GM12878 (cell line): ENCODE results near the gene HOXB6. TPM values are rescaled to one million over a fixed set of nuclear protein-coding genes. Genes with fewer than 3 reads are reported as not detected.

ENCODE experiments used
- ATAC-seq: fragments of 200-7000 bp; cut with Tn5 transposase; 3 replicates; pipeline ENCODE4 v1.9.1; 2020; ENCODE audit warnings: mild to moderate bottlenecking, moderate library complexity
- BruUV-seq: library from RNA; stranded (reverse); fragments of 400-500 nt; replicated peaks from 2 replicates; lab custom pipeline; 2021; lab: Mats Ljungman, UMichigan
- CTCF ChIA-PET: fragments of 300-600 bp; sonication (Branson Sonifier 250); formaldehyde crosslinking; extraction: SDS; loops from one replicate; lab custom pipeline; 2021; ENCODE audit warnings: inconsistent platforms; lab: Yijun Ruan, JAX
- POLR2A ChIA-PET: fragments of 350-600 bp; formaldehyde crosslinking; extraction: SDS; loops from one replicate; lab custom pipeline; 2021; ENCODE audit warnings: inconsistent platforms; lab: Charles Lee
- RAD21 ChIA-PET: fragments of 300-600 bp; sonication (Branson Sonifier 250); formaldehyde crosslinking; loops from one replicate; lab custom pipeline; 2023; ENCODE audit warnings: antibody characterized with exemption; ENCODE audit not compliant: unreplicated experiment; lab: Charles Lee
- SMC1A ChIA-PET: fragments of 300-600 bp; sonication (Branson Sonifier 250); formaldehyde crosslinking; loops from one replicate; lab custom pipeline; 2023; ENCODE audit not compliant: unreplicated experiment, uncharacterized antibody; lab: Charles Lee
- DNase-seq: peaks from one replicate; pipeline ENCODE4 v3.0.0-alpha.2; 2011; ENCODE audit warnings: low read depth, low spot score
- FAIRE-seq: peaks from 3 replicates; lab custom pipeline; 2011; peaks lifted over from hg19 to GRCh38; lab: Jason Lieb, UNC
- H2AFZ ChIP-seq: 2 replicates; pipeline ENCODE4 v1.6.0; 2011; ENCODE audit warnings: low read depth, low read length, control low read depth; ENCODE audit not compliant: control insufficient read depth
- H3K27ac ChIP-seq: 2 replicates; pipeline ENCODE4 v1.5.1; 2011; ENCODE audit warnings: control low read depth; ENCODE audit not compliant: control insufficient read depth, insufficient read depth
- H3K27me3 ChIP-seq, 2 experiments: replicated peaks in 1 of 2; 2 replicates each; pipeline versions ENCODE4 v1.6.0 to v1.6.1; 2011; ENCODE audit warnings: low read length in 1 of 2; ENCODE audit not compliant: control insufficient read depth in 2 of 2, insufficient read depth in 2 of 2
- H3K36me3 ChIP-seq, 2 experiments: 2 replicates each; pipeline ENCODE4 v1.5.1; 2011; ENCODE audit warnings: low read length in 1 of 2; ENCODE audit not compliant: control insufficient read depth in 2 of 2, insufficient read depth in 2 of 2
- H3K4me1 ChIP-seq: 2 replicates; pipeline ENCODE4 v1.6.1; 2011; ENCODE audit warnings: mild to moderate bottlenecking, low read length, moderate library complexity, mixed read lengths; ENCODE audit not compliant: control insufficient read depth, insufficient read depth
- H3K4me2 ChIP-seq: 2 replicates; pipeline ENCODE4 v1.6.0; 2011; ENCODE audit warnings: control low read depth; ENCODE audit not compliant: control insufficient read depth, insufficient read depth
- H3K4me3 ChIP-seq: fragments of 200-600 bp; sonication (generic); 2 replicates; pipeline ENCODE4 v1.5.1; 2016
- H3K79me2 ChIP-seq: 2 replicates; pipeline ENCODE4 v1.6.0; 2011; ENCODE audit warnings: low read length; ENCODE audit not compliant: control insufficient read depth, insufficient read depth
- H3K9ac ChIP-seq: 2 replicates; pipeline ENCODE4 v1.8.0; 2011; ENCODE audit warnings: low read length, control low read depth, mixed read lengths; ENCODE audit not compliant: control insufficient read depth, insufficient read depth
- H3K9me3 ChIP-seq: replicated peaks from 3 replicates; pipeline ENCODE4 v1.5.1; 2011; ENCODE audit warnings: mild to moderate bottlenecking, low read length; ENCODE audit not compliant: control insufficient read depth, insufficient read depth
- H4K20me1 ChIP-seq: 2 replicates; pipeline ENCODE4 v1.6.0; 2011; ENCODE audit not compliant: control insufficient read depth, insufficient read depth
- E4F1 ChIP-seq: fragments of 450-650 bp; IDR thresholded peaks from 2 replicates; pipeline ENCODE4 v1.6.1; 2018; ENCODE audit warnings: borderline replicate concordance, mild to moderate bottlenecking; ENCODE audit not compliant: partially characterized antibody
- HDAC6 ChIP-seq: fragments of 200-600 bp; sonication (generic); IDR thresholded peaks from one replicate; pipeline ENCODE4 v1.8.0; 2017; ENCODE audit warnings: antibody characterized with exemption; ENCODE audit not compliant: unreplicated experiment
- IKZF1 ChIP-seq: fragments of 450-650 bp; conservative IDR thresholded peaks from 2 replicates; pipeline ENCODE4 v1.6.1; 2017; ENCODE audit warnings: antibody characterized with exemption, mild to moderate bottlenecking
- JUNB ChIP-seq: IDR thresholded peaks from 2 replicates; pipeline ENCODE4 v1.6.1; 2016; ENCODE audit warnings: antibody characterized with exemption, mild to moderate bottlenecking
- MTA3 ChIP-seq: IDR thresholded peaks from 2 replicates; pipeline ENCODE4 v1.6.1; 2012; ENCODE audit warnings: low read length, inconsistent platforms, borderline replicate concordance
- NFIC ChIP-seq: IDR thresholded peaks from 2 replicates; pipeline ENCODE4 v1.6.1; 2012; ENCODE audit warnings: low read depth, mild to moderate bottlenecking, inconsistent platforms, low read length, moderate library complexity
- RFX5 ChIP-seq: IDR thresholded peaks from 2 replicates; pipeline ENCODE4 v1.6.1; 2011; ENCODE audit warnings: low read depth, low read length, improper control_type of control experiment
- SMAD5 ChIP-seq: IDR thresholded peaks from 2 replicates; pipeline ENCODE4 v1.6.1; 2016; ENCODE audit warnings: antibody characterized with exemption, low read depth
- STAT1 ChIP-seq: fragments of 450-650 bp; conservative IDR thresholded peaks from 2 replicates; pipeline ENCODE4 v1.6.1; 2014; ENCODE audit warnings: antibody characterized with exemption, mild to moderate bottlenecking
- TBL1XR1 ChIP-seq: IDR thresholded peaks from 2 replicates; pipeline ENCODE4 v1.6.1; 2012; ENCODE audit warnings: low read depth, low read length, improper control_type of control experiment
- WRNIP1 ChIP-seq: IDR thresholded peaks from 2 replicates; pipeline ENCODE4 v1.6.1; 2011; ENCODE audit warnings: low read depth, low read length, improper control_type of control experiment, borderline replicate concordance
- YY1 ChIP-seq: IDR thresholded peaks from 2 replicates; pipeline ENCODE4 v1.6.1; 2011; ENCODE audit warnings: low read depth, mild to moderate bottlenecking, low read length
- WGBS: methylation state at CpG from one replicate; pipeline ENCODE4 v1.1.6; 2016; ENCODE audit warnings: low lambda C conversion rate; ENCODE audit not compliant: insufficient replicate concordance, insufficient coverage; ENCODE audit errors: missing lambda C conversion rate; 5-methylcytosine and 5-hydroxymethylcytosine counted together
- in situ Hi-C: fragments of 300-500 bp; cut with MboI; formaldehyde crosslinking; loops from 9 replicates; pipeline ENCODE4 v1.14.3; 2018; ENCODE audit warnings: mixed read lengths
- intact Hi-C: fragments of 100-400 bp; cut with micrococcal nuclease; formaldehyde crosslinking; loops from one replicate; pipeline ENCODE4 v1.14.2; 2022; ENCODE audit not compliant: unreplicated experiment
- polyA plus RNA-seq, 11 experiments: library from polyadenylated mRNA; depleted of rRNA in 4 of 11; unstranded in 6 of 11; stranded (reverse) in 5 of 11; fragments of >200 nt; fragmentation: Nextera tagmentation in 4 of 11; fragmentation: Illumina TruSeq in 1 of 11; extraction: Ambion mirVana in 4 of 11; extraction: Trizol in 1 of 11; gene quantifications; 1 replicate in 1 of 11; 2 replicates in 10 of 11; pipeline versions ENCODE4 v1.2.1 to v1.2.3, GENCODE V29; 2011 to 2016; ENCODE audit warnings: inconsistent platforms in 2 of 11, missing spikeins in 2 of 11, low read depth in 1 of 11
- total RNA-seq, 4 experiments: library from RNA; depleted of rRNA in 3 of 4; stranded (reverse); fragments of >200 nt in 3 of 4; fragmentation: Illumina TruSeq in 1 of 4; extraction: Trizol in 1 of 4; gene quantifications; 2 replicates each; pipeline versions ENCODE4 v1.2.1 to v1.2.3, GENCODE V29; 2013 to 2021
- TF ChIP-seq, protein P1 (sequence below), 3 experiments: IDR thresholded peaks in 2 of 3; conservative IDR thresholded peaks in 1 of 3; 2 replicates each; pipeline ENCODE4 v1.5.1; 2011; ENCODE audit warnings: low read depth in 3 of 3, low read length in 3 of 3, mild to moderate bottlenecking in 3 of 3, control low read depth in 2 of 3, moderate library complexity in 2 of 3, inconsistent platforms in 1 of 3, mixed read lengths in 1 of 3; ENCODE audit not compliant: control insufficient read depth in 2 of 3, insufficient read depth in 1 of 3; ENCODE audit errors: extremely low read depth in 1 of 3
- TF ChIP-seq, protein P2 (sequence below): fragments of 450-650 bp; formaldehyde crosslinking; IDR thresholded peaks from 2 replicates; pipeline ENCODE4 v1.4.0; 2020; ENCODE audit warnings: mild to moderate bottlenecking, moderate library complexity

The HOXB6 gene
- total and polyA plus RNA-seq, 10 of the 15 experiments (the other 5 are each of a cell fraction or from before 2014, with no cell fraction given): 0.04 to 0.51 (median 0.09) TPM; not detected in 2

- H4K20me1 ChIP-seq: no peaks in the 10 kb centered on the region
- H3K4me1 ChIP-seq: peaks cover 17% of the 10 kb centered on the region
- no peak overlapping the region for H3K27ac ChIP-seq
- ChIA-PET POLR2A (interaction anchor here (0.6 kb wide), 2 partner anchors 20 to 693 kb away, joined by 3 to 6 read pairs; no protein-coding TSS in a partner anchor), CTCF (interaction anchor here (0.9 to 1.5 kb wide), 4 partner anchors 8 to 47 kb away, joined by 3 to 6 read pairs (median 3); no protein-coding TSS in a partner anchor), RAD21 (interaction anchor here (0.6 to 1.2 kb wide), 2 partner anchors 144 to 503 kb away, joined by 3 read pairs; no protein-coding TSS in a partner anchor), SMC1A (interaction anchor here (0.7 to 1.4 kb wide), 4 partner anchors 23 to 247 kb away, joined by 3 to 4 read pairs (median 3); no protein-coding TSS in a partner anchor)
- no peaks in the 10 kb centered on the region; a peak in 1 of 4 replicates for H3K36me3 ChIP-seq
- H2AFZ ChIP-seq: no peak overlapping the region
- FAIRE-seq (peak; percentile 35), DNase-seq (no peak), ATAC-seq (peak; percentile 75)
- peaks cover 15 to 20% of the 10 kb centered on the region in 2 experiments for H3K27me3 ChIP-seq
- no peaks in the 10 kb centered on the region for H3K79me2 ChIP-seq
- 43% methylated on average over 7 of the region's 7 CpGs for WGBS
- no peak overlapping the region for H3K4me3 ChIP-seq
- in situ Hi-C loops (no loop called here), intact Hi-C loops (no loop called here)
- no peaks in the 10 kb centered on the region for H3K9me3 ChIP-seq
- no peak overlapping the region for H3K9ac ChIP-seq
- peak overlapping the region; percentile 46 for H3K4me2 ChIP-seq
- no TSS peak for BruUV-seq
- no peak for TF ChIP-seq HDAC6
- no peak for TF ChIP-seq RFX5
- TF ChIP-seq, protein P1, sequence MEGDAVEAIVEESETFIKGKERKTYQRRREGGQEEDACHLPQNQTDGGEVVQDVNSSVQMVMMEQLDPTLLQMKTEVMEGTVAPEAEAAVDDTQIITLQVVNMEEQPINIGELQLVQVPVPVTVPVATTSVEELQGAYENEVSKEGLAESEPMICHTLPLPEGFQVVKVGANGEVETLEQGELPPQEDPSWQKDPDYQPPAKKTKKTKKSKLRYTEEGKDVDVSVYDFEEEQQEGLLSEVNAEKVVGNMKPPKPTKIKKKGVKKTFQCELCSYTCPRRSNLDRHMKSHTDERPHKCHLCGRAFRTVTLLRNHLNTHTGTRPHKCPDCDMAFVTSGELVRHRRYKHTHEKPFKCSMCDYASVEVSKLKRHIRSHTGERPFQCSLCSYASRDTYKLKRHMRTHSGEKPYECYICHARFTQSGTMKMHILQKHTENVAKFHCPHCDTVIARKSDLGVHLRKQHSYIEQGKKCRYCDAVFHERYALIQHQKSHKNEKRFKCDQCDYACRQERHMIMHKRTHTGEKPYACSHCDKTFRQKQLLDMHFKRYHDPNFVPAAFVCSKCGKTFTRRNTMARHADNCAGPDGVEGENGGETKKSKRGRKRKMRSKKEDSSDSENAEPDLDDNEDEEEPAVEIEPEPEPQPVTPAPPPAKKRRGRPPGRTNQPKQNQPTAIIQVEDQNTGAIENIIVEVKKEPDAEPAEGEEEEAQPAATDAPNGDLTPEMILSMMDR (IDR thresholded peaks at IDR 0.05 in 2 of 3, conservative IDR thresholded peaks at IDR 0.05 in 1 of 3; ENCODE audit: control insufficient read depth in 2 of 3, extremely low read depth in 1 of 3, insufficient read depth in 1 of 3, low read depth in 3 of 3, low read length in 3 of 3): no peak
- no peak for TF ChIP-seq SMAD5
- TF ChIP-seq YY1: no peak
- no peak for TF ChIP-seq E4F1
- TF ChIP-seq WRNIP1: no peak
- TF ChIP-seq JUNB: peak; percentile 68
- no peak for TF ChIP-seq MTA3
- TF ChIP-seq NFIC: no peak
- TF ChIP-seq TBL1XR1: peak; percentile 47; the same call in 1 of the 2 replicates
- TF ChIP-seq, protein P2, sequence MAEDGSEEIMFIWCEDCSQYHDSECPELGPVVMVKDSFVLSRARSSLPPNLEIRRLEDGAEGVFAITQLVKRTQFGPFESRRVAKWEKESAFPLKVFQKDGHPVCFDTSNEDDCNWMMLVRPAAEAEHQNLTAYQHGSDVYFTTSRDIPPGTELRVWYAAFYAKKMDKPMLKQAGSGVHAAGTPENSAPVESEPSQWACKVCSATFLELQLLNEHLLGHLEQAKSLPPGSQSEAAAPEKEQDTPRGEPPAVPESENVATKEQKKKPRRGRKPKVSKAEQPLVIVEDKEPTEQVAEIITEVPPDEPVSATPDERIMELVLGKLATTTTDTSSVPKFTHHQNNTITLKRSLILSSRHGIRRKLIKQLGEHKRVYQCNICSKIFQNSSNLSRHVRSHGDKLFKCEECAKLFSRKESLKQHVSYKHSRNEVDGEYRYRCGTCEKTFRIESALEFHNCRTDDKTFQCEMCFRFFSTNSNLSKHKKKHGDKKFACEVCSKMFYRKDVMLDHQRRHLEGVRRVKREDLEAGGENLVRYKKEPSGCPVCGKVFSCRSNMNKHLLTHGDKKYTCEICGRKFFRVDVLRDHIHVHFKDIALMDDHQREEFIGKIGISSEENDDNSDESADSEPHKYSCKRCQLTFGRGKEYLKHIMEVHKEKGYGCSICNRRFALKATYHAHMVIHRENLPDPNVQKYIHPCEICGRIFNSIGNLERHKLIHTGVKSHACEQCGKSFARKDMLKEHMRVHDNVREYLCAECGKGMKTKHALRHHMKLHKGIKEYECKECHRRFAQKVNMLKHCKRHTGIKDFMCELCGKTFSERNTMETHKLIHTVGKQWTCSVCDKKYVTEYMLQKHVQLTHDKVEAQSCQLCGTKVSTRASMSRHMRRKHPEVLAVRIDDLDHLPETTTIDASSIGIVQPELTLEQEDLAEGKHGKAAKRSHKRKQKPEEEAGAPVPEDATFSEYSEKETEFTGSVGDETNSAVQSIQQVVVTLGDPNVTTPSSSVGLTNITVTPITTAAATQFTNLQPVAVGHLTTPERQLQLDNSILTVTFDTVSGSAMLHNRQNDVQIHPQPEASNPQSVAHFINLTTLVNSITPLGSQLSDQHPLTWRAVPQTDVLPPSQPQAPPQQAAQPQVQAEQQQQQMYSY: no peak
- TF ChIP-seq IKZF1: no peak
- TF ChIP-seq STAT1: no peak
Measured at GRCh38 chr17:48631693-48632578, 27.1 kb upstream of the HOXB6 start.
